NAMALWA (cell line): ENCODE data around the gene SNX10.

ENCODE experiments used
- DNase-seq: peaks from one replicate; pipeline ENCODE4 v3.0.0-alpha.2; 2015; ENCODE audit warnings: low spot score

Gene SNX10

GRCh38 chr7:26369593-26369992 lies 77.9 kb downstream of the SNX10 start:
- peak; percentile 88 for DNase-seq

- DNase-seq: no peak
These were observed 78.3 kb downstream of the SNX10 start for GRCh38 chr7:26370011-26370410.

DNA sequence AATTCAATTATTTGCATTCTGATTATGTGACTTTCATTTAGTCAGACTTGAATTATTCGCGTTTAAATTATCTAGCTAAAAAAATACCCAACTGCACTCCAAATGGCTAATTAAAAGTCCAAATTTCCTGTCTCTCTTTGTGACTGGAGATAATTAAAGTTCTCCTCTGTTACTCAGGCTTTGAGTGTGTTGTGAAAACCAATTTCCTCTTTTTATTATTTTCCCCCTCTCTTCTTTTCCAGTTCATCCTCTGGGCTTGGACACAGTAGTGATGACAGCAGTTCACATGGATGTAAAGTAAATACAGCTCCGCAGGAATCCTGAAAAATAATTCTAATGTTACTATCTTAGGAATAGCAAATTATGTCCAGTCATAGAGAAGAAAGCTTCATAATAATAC lies 80.6 kb downstream of the SNX10 start:
- DNase-seq: no peak

DNA sequence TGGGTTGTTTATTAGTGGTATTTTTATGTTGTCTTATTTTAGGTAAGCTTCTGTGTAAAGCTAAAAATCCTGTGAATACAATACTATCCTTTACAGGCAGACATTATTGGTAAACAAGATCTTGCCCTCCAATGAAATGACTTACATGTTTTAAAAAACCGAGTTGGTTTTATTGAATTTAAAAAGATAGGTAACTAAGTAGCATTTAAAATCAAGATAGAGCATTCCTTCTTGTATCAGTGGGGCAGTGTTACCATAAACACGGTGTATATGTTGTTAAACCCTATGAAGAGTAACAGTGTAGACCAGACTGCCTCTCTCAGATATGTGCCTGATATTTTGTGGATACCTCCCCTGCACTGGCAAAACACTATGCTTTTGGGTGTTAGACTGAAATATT lies 81.0 kb downstream of the SNX10 start:
- DNase-seq: no peak

- no peak for DNase-seq
These were observed 83.1 kb downstream of the SNX10 start for GRCh38 chr7:26374647-26375373.

GRCh38 chr7:26375726-26376174 lies 84.1 kb downstream of the SNX10 start:
- peak; percentile 78 for DNase-seq

GRCh38 chr7:26376175-26376917 lies 84.7 kb downstream of the SNX10 start:
- peak; percentile 80 for DNase-seq

DNA sequence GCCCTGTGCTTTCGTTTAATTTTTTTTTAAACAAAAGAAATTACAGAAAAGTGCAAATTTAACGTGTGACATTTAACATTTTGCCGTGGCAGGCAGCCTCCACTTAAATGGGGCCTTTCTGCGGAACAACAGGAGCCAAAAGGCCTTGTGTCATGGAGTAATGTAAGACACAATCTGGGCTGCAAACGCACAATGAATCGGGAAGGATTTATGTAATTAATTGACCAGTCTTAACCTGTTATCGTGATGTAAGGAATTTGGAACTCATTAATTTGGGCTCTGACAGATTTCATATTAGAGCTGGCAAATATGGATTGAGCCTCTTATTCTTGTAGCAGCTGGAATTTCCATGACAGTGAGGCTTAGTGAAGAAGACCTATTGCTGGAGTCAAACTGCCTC lies 86.4 kb downstream of the SNX10 start:
- DNase-seq: no peak

GRCh38 chr7:26379711-26380110 lies 88.0 kb downstream of the SNX10 start:
- DNase-seq: no peak

DNA sequence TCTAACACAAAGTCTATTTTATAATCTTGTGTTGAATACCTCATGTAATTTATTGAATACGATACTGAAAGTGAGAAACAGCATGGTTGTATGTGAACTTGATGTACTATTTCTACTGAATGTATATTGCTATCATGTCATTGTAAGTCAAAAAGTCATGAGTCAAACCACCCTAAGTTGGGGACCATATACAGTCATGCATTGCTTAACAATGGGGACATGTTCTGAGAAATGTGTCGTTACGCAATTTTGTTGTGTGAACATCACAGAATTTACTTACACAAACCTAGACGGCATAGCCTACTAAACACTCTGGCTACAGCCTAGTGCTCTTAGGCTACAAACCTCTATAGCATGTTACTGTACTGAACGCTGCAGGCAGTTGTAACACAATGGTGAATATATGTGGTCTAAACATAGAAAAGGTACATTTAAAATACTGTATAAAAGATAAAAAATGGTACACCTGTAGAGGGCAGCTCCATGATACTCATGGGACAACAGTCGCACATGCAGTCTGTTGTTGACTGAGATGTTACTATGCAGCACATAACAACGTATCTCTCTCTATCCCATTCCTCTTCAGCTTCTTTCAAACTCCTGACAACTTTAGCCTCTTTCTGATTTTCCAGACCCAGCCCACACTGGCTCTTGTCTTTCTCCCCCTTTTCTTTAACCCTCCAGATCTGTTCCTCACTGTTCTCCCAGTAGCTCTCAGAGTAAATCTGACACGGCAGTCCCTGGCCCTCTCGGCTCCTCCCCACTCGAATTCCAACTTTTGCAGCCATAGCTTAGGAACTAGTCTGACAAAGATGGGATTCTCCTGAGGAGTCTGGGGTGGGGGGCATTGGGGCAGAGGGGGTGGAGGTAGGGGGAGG lies 90.1 kb downstream of the SNX10 start:
- no peak for DNase-seq

GRCh38 chr7:26385240-26385639 lies 93.6 kb downstream of the SNX10 start:
- DNase-seq: no peak

- DNase-seq: no peak
These were observed 96.1 kb downstream of the SNX10 start for GRCh38 chr7:26387731-26388130.

DNA sequence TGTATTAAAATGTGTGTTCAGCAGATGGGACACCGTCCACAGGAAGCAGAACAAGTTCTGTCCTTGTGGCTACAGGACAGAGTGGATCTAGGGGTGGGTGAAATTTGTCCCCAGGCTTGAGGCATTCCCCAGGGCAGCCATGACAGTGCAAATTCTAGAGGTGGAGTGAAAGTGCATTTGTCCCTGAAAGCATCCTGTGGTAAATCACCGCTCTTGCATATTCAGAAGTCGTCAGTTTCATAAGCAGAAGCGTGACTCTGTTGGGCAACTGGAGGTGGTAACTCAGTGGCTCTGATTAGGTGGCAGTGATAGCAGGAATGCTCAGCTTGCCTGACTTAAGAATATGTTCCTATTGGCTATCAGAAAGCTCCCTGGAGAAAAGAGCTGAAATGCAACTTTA lies 96.6 kb downstream of the SNX10 start:
- DNase-seq: no peak

- no peak for DNase-seq
These were observed 98.4 kb downstream of the SNX10 start for GRCh38 chr7:26390016-26390415.

DNA sequence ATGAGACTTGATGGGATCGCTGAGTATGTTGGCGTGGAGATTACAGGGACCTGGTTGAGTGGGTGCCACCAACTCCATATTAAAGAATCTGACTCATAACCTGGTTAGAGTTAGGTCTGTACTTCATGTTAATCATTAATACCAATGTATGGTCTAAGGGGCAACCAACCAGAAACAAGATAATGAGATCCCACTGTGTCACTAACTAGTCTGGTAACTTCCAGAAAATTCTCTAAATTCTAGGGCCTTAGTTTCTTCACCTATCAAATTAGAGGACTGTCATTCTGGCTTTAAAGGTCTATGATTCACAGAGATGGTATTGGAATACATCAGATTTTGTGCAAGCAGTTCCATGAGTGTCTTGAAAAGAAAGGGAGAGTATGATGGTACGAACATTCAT lies 102.2 kb downstream of the SNX10 start:
- no peak for DNase-seq

- no peak for DNase-seq
These were observed 105.7 kb downstream of the SNX10 start for GRCh38 chr7:26397332-26397731.

GRCh38 chr7:26397796-26398426 lies 106.2 kb downstream of the SNX10 start:
- peak; percentile 88 for DNase-seq

GRCh38 chr7:26398427-26398755 lies 106.7 kb downstream of the SNX10 start:
- peak; percentile 85 for DNase-seq

GRCh38 chr7:26398756-26399509 lies 107.3 kb downstream of the SNX10 start:
- DNase-seq: peak; percentile 94

- no peak for DNase-seq
These were observed 108.1 kb downstream of the SNX10 start for GRCh38 chr7:26399736-26400135.

- no peak for DNase-seq
These were observed 112.0 kb downstream of the SNX10 start for GRCh38 chr7:26403640-26404039.
